Testis (tissue), 2 donors: ENCODE results near the gene RBM27.

Experiments used
- CTCF ChIP-seq, 3 experiments: fragments of 450-650 bp in 2 of 3; fragments of 200-600 bp in 1 of 3; sonication (generic) in 1 of 3; IDR thresholded peaks; one replicate each; pipeline ENCODE4 v1.5.1; 2016 to 2019; ENCODE audit warnings: antibody characterized with exemption in 3 of 3, mild to moderate bottlenecking in 2 of 3, moderate library complexity in 1 of 3
- POLR2A ChIP-seq: fragments of 450-650 bp; IDR thresholded peaks from one replicate; pipeline ENCODE4 v1.6.1; 2017; ENCODE audit warnings: antibody characterized with exemption, mild to moderate bottlenecking, moderate library complexity

GRCh38 chr5:146185161-146185560, 18.2 kb upstream of the RBM27 start:
- TF ChIP-seq POLR2A, result no peak
- TF ChIP-seq CTCF (IDR thresholded peaks at IDR 0.05), result no peak
